Measurements from ENCODE around the gene METTL5. TPM values are rescaled to one million over a fixed set of nuclear protein-coding genes. Genes with fewer than 3 reads are reported as not detected.
"Not testable (repeated sequence)": the region's sequence is repeated elsewhere in the genome, so short reads cannot be mapped to it uniquely, and the experiment has no call there.

METTL5 gene
- total RNA-seq, 1 experiment from 2014 or later, result 97.3 TPM

DNA sequence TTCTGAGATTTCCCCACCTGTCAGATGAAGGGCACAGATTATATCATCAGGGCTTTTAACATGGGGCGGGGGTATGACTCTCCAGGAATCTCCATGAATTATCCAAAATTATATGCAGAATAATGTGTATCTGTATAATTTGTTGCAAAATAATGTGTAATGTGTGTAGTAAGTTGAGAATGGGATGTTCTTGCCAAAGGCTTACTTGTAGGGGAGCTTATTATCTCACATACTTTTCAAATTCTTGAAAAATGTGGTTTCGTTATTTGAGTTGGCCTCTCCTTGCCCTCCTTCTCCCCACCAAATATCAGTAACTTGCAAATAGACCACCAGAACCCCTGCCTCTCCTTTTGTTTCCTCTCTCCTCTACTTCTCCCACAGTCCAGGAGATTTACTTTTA lies 38.1 kb upstream of the METTL5 start:
- intact Hi-C loops (cut with micrococcal nuclease; ENCODE audit: unreplicated experiment), result no loop called here
- no TSS peak for BruUV-seq (replicated peaks)

DNA sequence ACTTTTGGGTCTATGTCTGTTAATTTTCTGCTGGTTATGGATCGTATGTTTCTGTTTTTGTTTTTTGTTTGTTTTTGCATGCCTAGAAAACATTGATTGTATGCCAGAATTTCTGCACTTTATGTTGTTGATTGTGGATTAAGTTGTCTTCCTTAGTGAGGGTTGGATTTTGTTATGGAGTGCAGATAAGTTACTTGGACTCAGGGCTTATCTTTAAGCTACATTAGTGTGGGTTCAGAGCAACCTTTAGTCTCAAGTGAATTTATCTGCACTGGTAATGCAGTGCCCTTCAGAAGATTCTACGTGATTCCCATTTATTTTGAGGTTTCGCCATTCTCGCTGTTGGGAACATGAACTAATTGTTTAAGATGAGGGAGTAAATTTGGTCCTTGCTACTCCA lies 35.4 kb upstream of the METTL5 start:
- no peak for DNase-seq (ENCODE audit: low spot score)
- POLR2A ChIA-PET (ENCODE audit: low non-redundant PET), result no interaction called here

More for the DNA sequence above, 38.1 kb upstream of the METTL5 start:
- H3K9me3 ChIP-seq (ENCODE audit: low read depth, low read length, poor library complexity, severe bottlenecking), result no peaks in the 10 kb centered on the region
- CTCF ChIA-PET, result no interaction called here
- H3K36me3 ChIP-seq (ENCODE audit: insufficient read depth, low read length, poor library complexity, severe bottlenecking), result no peaks in the 10 kb centered on the region
- H3K27ac ChIP-seq (ENCODE audit: low read depth, low read length, poor library complexity, severe bottlenecking), result no peak overlapping the region
- no peaks in the 10 kb centered on the region for H3K27me3 ChIP-seq (replicated peaks; ENCODE audit: insufficient read depth, low read depth, low read length, poor library complexity)
- DNase-seq (ENCODE audit: low spot score), result no peak
- no peak overlapping the region for H3K4me3 ChIP-seq (ENCODE audit: low read depth, low read length, poor library complexity, severe bottlenecking)
- POLR2A ChIA-PET (ENCODE audit: low non-redundant PET), result no interaction called here
- peaks cover 3% of the 10 kb centered on the region for H3K4me1 ChIP-seq (ENCODE audit: insufficient read depth, low read length, poor library complexity, severe bottlenecking)
- TF ChIP-seq, protein P1, sequence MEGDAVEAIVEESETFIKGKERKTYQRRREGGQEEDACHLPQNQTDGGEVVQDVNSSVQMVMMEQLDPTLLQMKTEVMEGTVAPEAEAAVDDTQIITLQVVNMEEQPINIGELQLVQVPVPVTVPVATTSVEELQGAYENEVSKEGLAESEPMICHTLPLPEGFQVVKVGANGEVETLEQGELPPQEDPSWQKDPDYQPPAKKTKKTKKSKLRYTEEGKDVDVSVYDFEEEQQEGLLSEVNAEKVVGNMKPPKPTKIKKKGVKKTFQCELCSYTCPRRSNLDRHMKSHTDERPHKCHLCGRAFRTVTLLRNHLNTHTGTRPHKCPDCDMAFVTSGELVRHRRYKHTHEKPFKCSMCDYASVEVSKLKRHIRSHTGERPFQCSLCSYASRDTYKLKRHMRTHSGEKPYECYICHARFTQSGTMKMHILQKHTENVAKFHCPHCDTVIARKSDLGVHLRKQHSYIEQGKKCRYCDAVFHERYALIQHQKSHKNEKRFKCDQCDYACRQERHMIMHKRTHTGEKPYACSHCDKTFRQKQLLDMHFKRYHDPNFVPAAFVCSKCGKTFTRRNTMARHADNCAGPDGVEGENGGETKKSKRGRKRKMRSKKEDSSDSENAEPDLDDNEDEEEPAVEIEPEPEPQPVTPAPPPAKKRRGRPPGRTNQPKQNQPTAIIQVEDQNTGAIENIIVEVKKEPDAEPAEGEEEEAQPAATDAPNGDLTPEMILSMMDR (conservative IDR thresholded peaks at IDR 0.05; ENCODE audit: low read depth, low read length), result no peak
- TF ChIP-seq EZH2 (IDR thresholded peaks at IDR 0.05; ENCODE audit: borderline replicate concordance, low read depth, low read length, poor library complexity, severe bottlenecking), result no peak

DNA sequence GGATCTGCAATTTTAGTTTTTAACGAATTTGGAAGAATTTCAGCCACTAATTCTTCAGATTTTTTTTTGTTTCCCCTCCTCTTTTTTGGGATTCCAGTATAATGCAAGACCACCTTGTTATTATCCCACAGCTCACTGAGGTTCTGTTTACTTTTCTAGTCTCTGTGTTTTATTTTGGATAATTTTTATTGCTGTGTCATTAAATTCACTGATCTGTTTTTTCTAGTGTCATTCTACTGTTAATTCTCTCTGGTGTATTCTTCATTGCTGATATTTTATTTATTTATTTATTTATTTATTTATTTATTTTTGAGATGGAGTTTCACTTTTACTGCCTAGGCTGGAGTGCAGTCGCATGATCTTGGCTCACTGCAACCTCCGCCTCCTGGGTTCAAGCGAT lies 34.7 kb upstream of the METTL5 start:
- H3K4me1 ChIP-seq (ENCODE audit: insufficient read depth, low read length, poor library complexity, severe bottlenecking), result no peaks in the 10 kb centered on the region
- CTCF ChIA-PET, result interaction anchor here (0.6 kb wide), 1 partner anchor 42 kb away, joined by 11 read pairs; no protein-coding TSS in a partner anchor
- H3K9me3 ChIP-seq (ENCODE audit: low read depth, low read length, poor library complexity, severe bottlenecking), result no peaks in the 10 kb centered on the region
- POLR2A ChIA-PET (ENCODE audit: low non-redundant PET), result no interaction called here
- DNase-seq (ENCODE audit: low spot score), result no peak
- H3K36me3 ChIP-seq (ENCODE audit: insufficient read depth, low read length, poor library complexity, severe bottlenecking), result no peaks in the 10 kb centered on the region
- intact Hi-C loops (cut with micrococcal nuclease; ENCODE audit: unreplicated experiment), result no loop called here
- no peaks in the 10 kb centered on the region for H3K27me3 ChIP-seq (replicated peaks; ENCODE audit: insufficient read depth, low read depth, low read length, poor library complexity)
- no peak overlapping the region for H3K4me3 ChIP-seq (ENCODE audit: low read depth, low read length, poor library complexity, severe bottlenecking)
- no peak overlapping the region for H3K27ac ChIP-seq (ENCODE audit: low read depth, low read length, poor library complexity, severe bottlenecking)
- BruUV-seq (replicated peaks), result no TSS peak
- TF ChIP-seq, protein P1 (conservative IDR thresholded peaks at IDR 0.05; ENCODE audit: low read depth, low read length), result no peak
- TF ChIP-seq EZH2 (IDR thresholded peaks at IDR 0.05; ENCODE audit: borderline replicate concordance, low read depth, low read length, poor library complexity, severe bottlenecking), result no peak

More for the DNA sequence above, 35.4 kb upstream of the METTL5 start:
- BruUV-seq (replicated peaks), result no TSS peak
- Histone ChIP-seq H3K36me3 (ENCODE audit: insufficient read depth, low read length, poor library complexity, severe bottlenecking) (no peaks in the 10 kb centered on the region), H3K27ac (ENCODE audit: low read depth, low read length, poor library complexity, severe bottlenecking) (no peak overlapping the region), H3K9me3 (ENCODE audit: low read depth, low read length, poor library complexity, severe bottlenecking) (no peaks in the 10 kb centered on the region), H3K27me3 (replicated peaks; ENCODE audit: insufficient read depth, low read depth, low read length, poor library complexity) (no peaks in the 10 kb centered on the region), H3K4me1 (ENCODE audit: insufficient read depth, low read length, poor library complexity, severe bottlenecking) (no peaks in the 10 kb centered on the region), H3K4me3 (ENCODE audit: low read depth, low read length, poor library complexity, severe bottlenecking) (no peak overlapping the region)
- TF ChIP-seq EZH2 (IDR thresholded peaks at IDR 0.05; ENCODE audit: borderline replicate concordance, low read depth, low read length, poor library complexity, severe bottlenecking), result no peak
- TF ChIP-seq, protein P1 (conservative IDR thresholded peaks at IDR 0.05; ENCODE audit: low read depth, low read length), result no peak
- intact Hi-C loops (cut with micrococcal nuclease; ENCODE audit: unreplicated experiment), result no loop called here
- CTCF ChIA-PET, result no interaction called here

DNA sequence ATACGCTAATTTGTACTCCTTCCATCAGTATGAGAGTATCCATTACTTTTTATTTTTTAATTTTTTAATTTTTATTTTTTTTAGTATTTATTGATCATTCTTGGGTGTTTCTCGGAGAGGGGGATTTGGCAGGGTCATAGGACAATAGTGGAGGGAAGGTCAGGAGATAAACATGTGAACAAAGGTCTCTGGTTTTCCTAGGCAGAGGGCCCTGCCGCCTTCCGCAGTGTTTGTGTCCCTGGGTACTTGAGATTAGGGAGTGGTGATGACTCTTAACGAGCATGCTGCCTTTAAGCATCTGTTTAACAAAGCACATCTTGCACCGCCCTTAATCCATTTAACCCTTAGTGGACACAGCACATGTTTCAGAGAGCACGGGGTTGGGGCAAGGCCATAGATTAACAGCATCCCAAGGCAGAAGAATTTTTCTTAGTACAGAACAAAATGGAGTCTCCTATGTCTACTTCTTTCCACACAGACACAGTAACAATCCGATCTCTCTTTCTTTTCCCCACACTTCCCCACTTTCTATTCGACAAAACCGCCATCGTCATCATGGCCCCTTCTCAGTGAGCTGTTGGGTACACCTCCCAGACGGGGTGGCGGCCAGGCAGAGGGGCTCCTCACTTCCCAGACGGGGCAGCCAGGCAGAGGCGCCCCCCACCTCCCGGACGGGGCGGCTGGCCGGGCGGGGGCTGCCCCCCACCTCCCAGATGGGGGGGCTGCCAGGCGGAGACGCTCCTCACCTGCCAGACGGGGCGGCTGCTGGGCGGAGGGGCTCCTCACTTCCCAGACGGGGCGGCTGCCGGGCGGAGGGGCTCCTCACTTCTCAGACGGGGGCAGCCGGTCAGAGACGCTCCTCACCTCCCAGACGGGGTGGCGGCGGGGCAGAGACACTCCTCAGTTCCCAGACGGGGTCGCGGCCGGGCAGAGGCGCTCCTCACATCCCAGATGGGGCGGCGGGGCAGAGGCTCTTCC lies 30.9 kb upstream of the METTL5 start:
- CTCF ChIA-PET; BruUV-seq (replicated peaks); DNase-seq (ENCODE audit: low spot score); H3K36me3 ChIP-seq (ENCODE audit: insufficient read depth, low read length, poor library complexity, severe bottlenecking); H3K4me1 ChIP-seq (ENCODE audit: insufficient read depth, low read length, poor library complexity, severe bottlenecking); H3K27ac ChIP-seq (ENCODE audit: low read depth, low read length, poor library complexity, severe bottlenecking); intact Hi-C loops (cut with micrococcal nuclease; ENCODE audit: unreplicated experiment); H3K27me3 ChIP-seq (replicated peaks; ENCODE audit: insufficient read depth, low read depth, low read length, poor library complexity); POLR2A ChIA-PET (ENCODE audit: low non-redundant PET); H3K4me3 ChIP-seq (ENCODE audit: low read depth, low read length, poor library complexity, severe bottlenecking); H3K9me3 ChIP-seq (ENCODE audit: low read depth, low read length, poor library complexity, severe bottlenecking): not testable (repeated sequence)

All from A673 (cell line).